HTR-8/SVneo (cell line): Measurements from ENCODE around the gene HIBADH.
A peak's percentile ranks its signal among the peaks of the same experiment; 100 is the strongest.
"Not testable (repeated sequence)": the region's sequence is repeated elsewhere in the genome, so short reads cannot be mapped to it uniquely, and the experiment has no call there.

Experiments
- DNase-seq: peaks from one replicate; pipeline ENCODE4 v3.0.0; 2011; ENCODE audit warnings: low spot score, mixed read lengths; ENCODE audit not compliant: insufficient read length
- FAIRE-seq: peaks from 2 replicates; lab custom pipeline; 2011; peaks lifted over from hg19 to GRCh38; lab: Jason Lieb, UNC

The HIBADH gene

DNA sequence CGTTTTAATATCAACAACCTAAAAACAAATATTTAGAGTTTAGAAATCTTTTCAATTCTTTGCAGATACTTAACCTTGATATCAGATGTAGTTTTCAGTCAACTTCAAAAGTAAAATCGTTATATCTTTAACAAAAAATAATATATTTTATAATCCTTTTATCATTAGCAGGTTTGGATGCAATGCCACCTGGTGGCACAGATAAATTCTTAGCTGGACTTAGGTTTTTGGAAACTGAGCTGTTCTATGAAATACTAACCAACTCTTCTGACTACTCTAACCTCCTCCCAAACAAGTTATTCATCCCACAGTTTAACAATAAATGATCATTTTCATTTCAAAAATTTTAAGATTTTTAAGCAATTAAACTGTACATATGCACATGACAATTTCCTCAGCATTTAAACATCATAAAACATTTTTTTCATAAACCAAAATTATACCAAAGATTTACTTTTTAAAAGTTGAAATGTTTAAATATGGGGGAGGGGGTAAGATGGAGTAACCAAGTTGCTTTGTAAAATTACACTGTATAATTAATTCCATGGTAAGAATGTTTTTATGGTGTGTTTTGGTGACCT, 56.9 kb downstream of the HIBADH start:
- peak; percentile 21 for DNase-seq
- no peak for FAIRE-seq

DNA sequence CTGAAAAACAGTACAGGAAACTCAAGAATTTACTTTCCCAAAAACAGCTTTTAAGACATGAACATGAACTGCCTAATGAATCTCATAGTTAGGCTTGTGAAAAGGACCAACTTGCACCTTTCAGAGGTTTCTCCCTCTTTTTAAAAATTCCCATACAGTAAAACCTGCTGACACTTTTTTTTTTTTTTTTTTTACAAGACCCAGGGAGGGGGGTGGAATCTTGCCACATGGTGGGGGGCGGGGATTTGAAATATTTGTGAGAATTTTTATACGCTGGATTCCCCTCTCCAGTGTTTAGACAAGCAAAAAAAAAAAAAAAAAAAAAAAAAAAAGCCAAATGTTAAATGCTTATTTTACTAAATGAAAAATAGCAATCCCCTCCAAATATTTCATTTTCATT, 57.4 kb downstream of the HIBADH start:
- DNase-seq: no peak
- no peak for FAIRE-seq

DNA sequence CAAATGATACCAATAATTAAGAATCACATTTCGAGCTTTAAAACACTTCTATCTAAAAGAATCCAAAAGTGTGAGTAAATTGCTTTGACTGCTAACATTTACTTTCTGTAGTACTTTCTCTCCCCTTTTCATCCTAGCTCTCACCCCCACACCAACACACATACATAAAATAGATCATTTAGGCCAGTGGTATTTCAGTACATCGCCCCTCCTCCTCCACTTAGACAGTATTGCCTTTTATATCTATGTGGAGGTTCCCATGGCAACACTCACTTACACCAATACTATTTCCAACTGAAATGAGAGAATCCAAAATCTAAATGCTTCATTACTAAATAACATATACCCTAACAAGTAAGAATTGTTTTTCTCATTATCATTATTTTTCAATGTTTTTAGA, 58.9 kb downstream of the HIBADH start:
- FAIRE-seq: no peak
- DNase-seq: no peak

DNA sequence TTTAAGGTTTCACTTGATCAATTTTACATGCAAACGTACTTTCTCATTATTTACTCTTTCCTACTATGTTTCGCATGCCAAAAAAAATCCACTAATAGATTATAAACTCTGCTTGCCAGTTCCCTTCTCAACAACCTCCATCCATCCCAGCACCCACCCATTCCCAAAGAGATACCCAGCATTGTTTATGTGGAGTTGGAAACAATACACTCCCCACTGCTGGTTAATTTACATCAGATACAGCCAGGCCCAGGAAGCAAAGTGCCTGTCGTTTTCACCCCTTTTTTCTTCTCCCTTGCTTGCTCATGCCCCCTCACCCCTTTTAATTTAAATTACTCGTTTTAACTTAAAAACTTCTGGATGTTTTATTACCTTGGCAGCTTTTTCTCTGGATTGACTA, 59.9 kb downstream of the HIBADH start:
- DNase-seq (no peak), FAIRE-seq (no peak)

DNA sequence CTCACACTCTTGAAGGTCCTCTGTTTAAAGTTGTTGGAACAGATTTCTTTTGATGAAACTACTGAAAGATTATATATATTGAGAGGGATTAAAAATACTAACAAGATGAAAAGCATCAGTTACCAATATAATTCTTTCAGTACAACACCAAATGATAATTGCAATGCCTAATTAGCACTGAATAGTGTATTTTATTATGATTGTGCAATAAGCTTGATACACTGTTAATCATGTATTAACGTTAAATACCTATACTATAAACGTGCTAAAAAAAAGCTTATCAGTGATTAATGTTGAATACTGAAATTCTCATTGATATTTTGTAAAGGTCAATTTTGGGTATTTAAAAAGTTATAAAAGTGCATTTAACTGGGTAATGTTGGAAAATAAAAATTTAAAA, 61.5 kb downstream of the HIBADH start:
- no peak for DNase-seq
- no peak for FAIRE-seq

DNA sequence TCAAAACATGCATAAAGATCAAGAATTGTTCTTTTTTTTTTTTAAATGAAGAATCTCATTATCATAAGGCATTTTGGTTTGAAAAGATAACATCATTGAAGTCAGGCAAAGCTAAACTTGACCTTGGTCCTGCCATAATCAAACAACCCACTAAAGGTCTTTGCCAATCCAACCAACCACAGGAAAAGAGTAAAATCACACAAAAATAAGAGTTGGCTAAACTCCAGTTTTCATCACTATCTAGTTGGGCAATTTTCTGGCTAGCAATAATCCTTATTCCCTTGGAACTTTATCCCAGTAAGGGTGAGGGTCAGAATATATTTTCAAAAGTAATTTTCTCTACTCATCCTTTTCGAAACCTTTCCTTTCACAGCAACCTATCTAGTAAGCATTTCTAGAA, 62.4 kb downstream of the HIBADH start:
- no peak for FAIRE-seq
- DNase-seq: no peak

DNA sequence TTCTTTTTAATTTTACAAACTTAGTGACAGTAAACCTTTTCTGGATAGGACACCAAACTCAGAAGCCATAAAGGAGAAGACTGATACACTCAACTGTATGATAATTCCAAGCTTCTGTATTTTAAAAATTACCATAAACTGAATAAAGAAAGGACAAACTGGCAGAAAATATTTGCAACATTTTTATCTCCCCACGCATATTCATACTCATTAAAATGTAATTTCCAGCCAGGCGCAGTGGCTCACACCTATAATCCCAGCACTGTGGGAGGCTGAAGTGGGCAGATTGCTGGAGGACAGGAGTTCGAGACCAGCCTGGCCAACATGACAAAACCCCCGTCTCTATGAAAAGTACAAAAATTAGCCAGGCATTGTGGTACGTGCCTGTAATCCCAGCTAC, 67.7 kb downstream of the HIBADH start:
- FAIRE-seq (no peak), DNase-seq (no peak)

DNA sequence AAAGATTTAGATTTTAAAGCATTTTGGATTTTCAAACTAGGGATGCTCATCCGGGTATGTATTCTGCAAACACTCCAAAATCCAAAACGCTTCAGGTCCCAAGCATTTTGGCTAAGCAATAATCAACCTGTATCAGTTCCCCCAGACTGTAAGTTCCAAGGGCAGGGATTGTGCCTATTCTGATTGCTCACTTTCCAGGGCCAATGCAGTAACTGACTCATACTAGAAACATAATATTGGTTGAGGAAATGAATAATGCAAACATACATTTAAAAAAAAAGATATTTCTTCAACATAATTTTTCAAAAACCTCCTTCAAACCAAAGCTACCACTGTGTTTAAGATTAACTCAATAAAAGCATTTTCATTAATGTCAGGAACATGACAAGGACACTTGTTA, 69.5 kb downstream of the HIBADH start:
- DNase-seq: no peak
- FAIRE-seq: no peak

DNA sequence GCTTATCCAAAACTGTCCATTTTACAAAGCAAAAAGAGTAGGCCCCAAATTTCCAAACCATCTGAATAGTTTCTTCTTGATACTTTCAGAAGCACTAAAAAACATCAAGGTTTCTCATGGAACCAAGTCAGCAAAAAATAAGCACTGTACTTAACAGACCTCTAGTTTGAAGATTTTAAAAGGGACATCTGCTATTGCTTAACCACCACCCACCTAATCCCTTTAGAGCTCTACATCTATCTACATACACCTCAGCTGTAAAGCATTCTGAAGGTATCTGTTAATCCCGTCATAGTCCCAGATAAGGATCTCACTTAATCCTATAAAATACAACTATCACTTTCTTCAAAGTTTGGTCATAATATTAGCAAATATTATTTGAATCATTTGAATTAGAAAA, 72.3 kb downstream of the HIBADH start:
- no peak for DNase-seq
- no peak for FAIRE-seq

DNA sequence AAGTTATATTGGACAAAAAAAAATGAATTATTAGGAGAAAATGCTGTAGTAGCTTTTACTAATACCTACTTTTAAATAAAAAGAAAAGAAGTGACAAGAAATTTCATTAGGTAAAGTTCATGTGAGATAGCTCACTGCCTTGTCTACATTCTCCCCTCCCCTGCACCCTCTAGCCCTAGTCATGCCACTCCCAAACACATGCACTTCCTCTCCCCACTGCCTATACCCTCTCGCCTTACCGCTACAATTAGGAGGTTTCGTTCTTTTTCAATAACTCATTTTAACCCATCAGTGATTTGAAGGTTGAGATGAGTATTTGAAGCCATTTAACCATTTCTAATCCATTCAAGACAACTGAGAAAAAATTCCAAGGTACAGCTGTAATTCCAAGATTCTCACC, 75.3 kb downstream of the HIBADH start:
- FAIRE-seq (no peak), DNase-seq (no peak)

DNA sequence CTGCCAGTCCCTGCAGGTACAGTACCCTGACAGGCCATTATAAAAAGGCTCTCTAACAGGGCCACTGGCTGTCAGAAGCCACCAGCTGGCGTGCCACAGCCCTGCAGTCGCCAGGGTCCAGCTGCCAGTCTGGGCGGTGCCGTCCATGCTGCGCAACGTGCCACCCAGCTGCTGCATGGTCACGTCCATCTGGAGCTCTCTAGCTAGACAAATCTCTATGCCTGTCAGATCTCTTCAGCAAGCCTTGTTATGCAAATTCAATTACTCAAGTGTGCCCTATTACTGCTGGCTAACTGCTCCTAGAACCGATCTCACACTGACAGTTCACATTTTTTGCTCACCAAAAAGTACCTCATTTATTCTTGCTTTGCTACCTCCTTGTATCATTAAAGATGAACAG, 75.9 kb downstream of the HIBADH start:
- FAIRE-seq: no peak

DNA sequence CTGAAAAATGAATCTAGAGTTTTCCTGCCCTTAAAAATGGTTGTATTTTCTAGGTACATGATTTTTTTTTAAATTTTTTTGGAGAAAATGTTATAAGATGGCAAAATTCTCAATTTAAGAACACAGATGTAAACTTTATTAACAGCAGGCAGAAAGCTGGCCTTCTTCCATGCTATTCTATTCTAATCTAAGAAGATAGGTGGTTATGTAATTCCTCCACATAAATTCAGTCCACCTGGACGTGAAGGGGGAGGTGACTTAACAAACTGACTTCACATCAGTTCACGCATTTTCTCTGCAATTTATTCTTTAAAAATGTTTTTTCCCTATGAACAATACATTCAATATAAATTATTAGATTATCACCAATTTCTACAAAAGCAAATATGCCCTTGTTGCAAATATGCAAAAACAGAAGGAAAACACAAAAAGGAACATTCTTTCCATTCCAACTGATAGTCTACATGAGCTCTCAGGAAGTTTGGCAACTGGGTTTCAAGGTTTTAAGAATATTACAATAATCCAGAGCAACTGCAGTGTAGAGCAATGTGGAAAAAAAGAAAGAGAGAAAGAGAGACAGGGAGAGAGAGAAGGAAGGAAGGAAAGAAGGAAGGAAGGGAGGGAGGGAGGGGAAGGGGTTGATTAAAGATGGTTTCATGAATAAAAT, 76.8 kb downstream of the HIBADH start:
- FAIRE-seq (no peak), DNase-seq (no peak)

More for the DNA sequence above, 75.9 kb downstream of the HIBADH start:
- DNase-seq: no peak

DNA sequence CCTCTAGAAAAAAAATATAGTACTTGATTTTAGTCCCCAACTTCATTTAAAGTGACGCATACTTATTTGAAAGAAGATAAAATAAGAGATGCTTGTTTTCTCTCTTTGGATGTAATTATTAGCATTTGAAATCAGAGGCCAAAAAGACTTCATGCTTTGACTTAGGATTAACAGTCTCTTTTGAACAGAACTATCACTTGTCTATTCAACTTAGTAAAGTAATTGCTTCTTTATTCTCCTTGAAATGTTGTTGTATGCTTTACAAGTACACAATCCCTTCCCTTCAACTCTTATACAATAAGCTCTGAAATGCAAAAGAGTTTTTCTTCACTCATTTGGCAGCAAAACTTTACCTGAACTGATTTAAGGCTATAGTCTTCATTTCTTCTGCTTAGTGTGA, 80.8 kb downstream of the HIBADH start:
- DNase-seq (no peak), FAIRE-seq (no peak)

DNA sequence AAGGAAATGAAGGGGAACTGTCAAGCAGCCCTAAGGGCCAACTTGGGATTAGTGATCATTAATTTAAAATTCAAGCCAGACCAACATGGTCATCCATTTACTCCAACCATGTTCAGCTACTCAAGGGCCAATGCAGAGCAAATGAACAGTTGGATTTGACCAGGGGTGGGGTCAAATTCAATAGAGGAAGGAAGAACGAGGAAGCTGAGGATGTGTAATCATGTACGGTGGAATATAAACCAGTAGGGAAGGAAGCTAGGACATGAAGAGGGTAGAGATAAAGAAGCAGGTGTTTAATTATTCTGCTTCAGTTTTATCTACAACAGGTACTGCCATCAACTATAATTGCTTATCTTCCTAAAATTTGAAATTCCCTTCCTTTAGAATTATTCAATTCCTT, 81.6 kb downstream of the HIBADH start:
- no peak for FAIRE-seq

DNA sequence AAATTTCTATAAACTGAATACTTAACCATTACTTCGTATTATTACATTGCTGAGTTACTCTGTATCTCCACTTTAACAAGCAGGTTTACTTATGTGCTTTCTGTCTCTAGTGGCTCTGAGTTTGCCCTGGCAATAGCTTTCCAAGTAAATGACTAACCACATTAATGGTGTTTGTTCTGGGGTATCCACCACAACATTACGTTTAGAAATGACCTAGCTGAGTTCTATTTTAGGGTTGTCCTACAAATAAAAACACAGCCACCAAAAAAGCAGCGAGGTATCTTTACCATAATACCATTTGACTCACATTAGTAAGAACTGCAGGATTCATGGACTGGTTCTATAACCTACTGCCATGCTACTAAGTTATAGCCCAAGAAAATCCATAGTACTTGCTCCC, 83.1 kb downstream of the HIBADH start:
- DNase-seq: no peak
- FAIRE-seq: no peak

More for the DNA sequence above, 81.6 kb downstream of the HIBADH start:
- DNase-seq: no peak

DNA sequence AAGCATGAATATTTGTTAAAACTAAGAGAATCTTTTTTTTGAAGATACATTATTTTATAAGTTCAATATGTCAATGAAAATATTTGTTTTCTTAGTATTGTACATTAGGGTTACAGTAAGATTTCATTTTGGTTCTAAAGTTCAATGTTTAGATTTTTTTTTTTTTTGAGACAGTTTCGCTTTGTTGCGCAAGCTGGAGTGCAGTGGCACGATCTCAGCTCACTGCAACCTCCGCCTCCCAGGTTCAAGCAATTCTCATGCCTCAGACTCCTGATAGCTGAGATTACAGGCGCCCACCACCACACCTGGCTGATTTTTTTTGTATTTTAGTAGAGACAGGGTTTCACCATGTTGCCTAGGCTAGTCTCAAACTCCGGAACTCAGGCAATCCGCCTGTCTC, 84.5 kb downstream of the HIBADH start:
- DNase-seq, FAIRE-seq: not testable (repeated sequence)

DNA sequence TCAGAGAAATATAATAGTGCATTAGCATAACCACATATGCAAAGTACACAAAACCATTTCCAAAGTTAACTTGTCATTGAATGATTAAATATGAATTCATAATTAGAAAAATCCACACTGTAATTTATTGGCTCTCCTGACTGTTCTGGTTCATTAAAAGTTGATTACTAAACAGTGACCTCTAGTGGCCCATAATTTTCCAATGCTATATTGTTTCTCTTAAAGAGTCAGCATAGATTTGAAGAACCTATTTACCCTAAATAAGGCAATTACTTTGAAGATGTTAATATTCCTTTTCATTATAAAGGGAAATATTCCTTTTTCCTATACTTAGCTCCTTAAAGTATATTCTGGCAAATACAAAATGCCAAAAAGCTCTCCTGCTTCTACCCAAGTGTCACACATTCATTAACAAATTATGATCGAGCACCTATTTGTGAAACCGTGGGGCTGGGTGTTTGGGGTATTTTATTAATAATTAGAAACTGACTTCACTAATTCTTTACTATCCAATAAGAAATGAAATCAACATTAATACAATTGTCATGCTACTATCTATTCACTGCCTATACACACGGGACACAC, 86.2 kb downstream of the HIBADH start:
- peak; percentile 29 for DNase-seq
- no peak for FAIRE-seq

DNA sequence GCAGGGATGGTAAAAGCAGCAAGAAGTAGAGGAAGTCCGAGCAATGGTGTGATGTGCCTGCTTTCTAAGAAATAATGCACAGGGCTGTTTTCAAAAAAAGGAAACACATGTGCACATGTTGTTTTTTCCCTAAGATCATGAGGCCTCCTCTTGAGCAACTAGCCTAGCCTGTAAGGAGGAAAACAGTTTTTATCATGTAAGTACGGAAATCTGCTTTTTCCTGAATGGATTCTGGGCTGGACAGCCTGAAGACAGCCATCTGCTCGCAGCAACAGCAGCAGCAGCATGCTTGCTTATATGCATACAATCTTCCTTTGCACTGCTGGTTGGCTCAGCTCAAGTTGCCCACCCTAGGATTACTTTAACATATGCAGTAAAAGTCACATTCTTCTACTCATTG, 87.1 kb downstream of the HIBADH start:
- FAIRE-seq: no peak
- DNase-seq: no peak

DNA sequence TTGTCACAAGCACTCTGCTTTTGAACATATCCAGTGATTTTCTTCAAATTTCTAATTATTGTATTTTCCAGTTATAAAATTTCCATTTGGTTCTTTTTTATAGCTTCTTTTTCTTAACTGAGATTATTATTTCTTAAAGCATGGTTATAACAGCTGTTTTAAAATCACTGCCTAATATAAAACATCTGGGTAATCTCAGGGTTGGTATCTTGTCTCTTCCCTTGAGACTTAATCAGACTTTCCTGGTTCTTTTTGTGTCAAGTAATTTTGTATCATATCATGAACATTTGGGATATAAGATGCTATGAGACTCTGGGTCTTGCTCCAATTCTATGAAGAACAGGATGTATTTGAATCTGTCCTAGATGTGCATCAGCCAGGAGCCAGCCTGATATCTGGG, 93.6 kb downstream of the HIBADH start:
- no peak for DNase-seq
- no peak for FAIRE-seq

DNA sequence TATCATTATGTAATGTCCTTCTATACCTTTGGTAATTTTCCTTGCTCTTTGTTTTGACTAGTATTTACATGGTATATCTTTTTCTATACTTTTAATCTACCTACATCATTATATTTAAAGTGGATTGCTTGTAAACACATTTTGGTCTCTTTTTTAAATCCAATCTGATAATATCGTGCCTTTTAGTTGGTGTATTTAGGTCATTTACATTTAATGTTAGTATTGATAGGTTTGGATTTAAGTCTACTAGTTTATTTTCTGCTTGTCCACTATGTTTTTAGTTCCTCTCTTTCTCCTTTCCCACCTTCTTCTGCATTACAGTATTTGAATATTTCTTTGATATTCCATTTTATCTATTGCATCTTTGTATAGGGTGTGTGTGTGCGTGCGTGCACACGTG, 95.4 kb downstream of the HIBADH start:
- FAIRE-seq (no peak), DNase-seq (no peak)

DNA sequence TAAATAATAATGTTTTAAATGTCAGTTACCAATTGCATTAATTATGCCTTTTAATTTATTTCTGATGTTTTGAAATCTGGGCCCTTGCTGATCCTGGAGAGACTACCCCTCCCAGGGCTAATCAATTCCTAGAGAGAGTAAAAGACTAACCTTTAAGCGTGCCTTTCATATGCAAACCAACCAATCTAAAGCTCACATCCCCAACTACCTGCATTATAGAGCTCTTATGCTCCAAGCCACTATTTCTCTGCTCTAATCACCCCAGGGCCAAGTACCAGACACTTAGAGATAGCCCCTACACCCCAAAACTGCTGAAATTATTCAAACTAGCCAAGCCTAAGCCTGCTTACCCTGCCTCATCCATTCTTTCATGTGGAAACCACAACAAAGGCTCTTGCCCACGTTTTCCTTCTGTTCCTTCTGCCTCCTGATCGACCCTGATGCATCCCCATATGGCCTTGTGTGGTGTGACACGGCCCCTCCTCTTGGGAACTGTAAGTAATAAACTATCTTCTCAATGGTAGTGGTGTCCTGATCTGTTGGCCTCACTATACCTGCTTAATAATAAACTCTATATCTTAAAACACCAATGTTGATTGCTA, 97.7 kb downstream of the HIBADH start:
- FAIRE-seq: no peak

More for the DNA sequence above, 97.7 kb downstream of the HIBADH start:
- DNase-seq: no peak
